GM12878 (cell line): Measurements from ENCODE around the gene IGFBP6. TPM values are rescaled to one million over a fixed set of nuclear protein-coding genes. Genes with fewer than 3 reads are reported as not detected.

Experiments used
- ATAC-seq: fragments of 200-7000 bp; cut with Tn5 transposase; 3 replicates; pipeline ENCODE4 v1.9.1; 2020; ENCODE audit warnings: mild to moderate bottlenecking, moderate library complexity
- BruUV-seq: library from RNA; stranded (reverse); fragments of 400-500 nt; replicated peaks from 2 replicates; lab custom pipeline; 2021; lab: Mats Ljungman, UMichigan
- CTCF ChIA-PET: fragments of 300-600 bp; sonication (Branson Sonifier 250); formaldehyde crosslinking; extraction: SDS; loops from one replicate; lab custom pipeline; 2021; ENCODE audit warnings: inconsistent platforms; lab: Yijun Ruan, JAX
- POLR2A ChIA-PET: fragments of 350-600 bp; formaldehyde crosslinking; extraction: SDS; loops from one replicate; lab custom pipeline; 2021; ENCODE audit warnings: inconsistent platforms; lab: Charles Lee
- RAD21 ChIA-PET: fragments of 300-600 bp; sonication (Branson Sonifier 250); formaldehyde crosslinking; loops from one replicate; lab custom pipeline; 2023; ENCODE audit warnings: antibody characterized with exemption; ENCODE audit not compliant: unreplicated experiment; lab: Charles Lee
- SMC1A ChIA-PET: fragments of 300-600 bp; sonication (Branson Sonifier 250); formaldehyde crosslinking; loops from one replicate; lab custom pipeline; 2023; ENCODE audit not compliant: unreplicated experiment, uncharacterized antibody; lab: Charles Lee
- DNase-seq: peaks from one replicate; pipeline ENCODE4 v3.0.0-alpha.2; 2011; ENCODE audit warnings: low read depth, low spot score
- FAIRE-seq: peaks from 3 replicates; lab custom pipeline; 2011; peaks lifted over from hg19 to GRCh38; lab: Jason Lieb, UNC
- H2AFZ ChIP-seq: 2 replicates; pipeline ENCODE4 v1.6.0; 2011; ENCODE audit warnings: low read depth, low read length, control low read depth; ENCODE audit not compliant: control insufficient read depth
- H3K27ac ChIP-seq: 2 replicates; pipeline ENCODE4 v1.5.1; 2011; ENCODE audit warnings: control low read depth; ENCODE audit not compliant: control insufficient read depth, insufficient read depth
- H3K27me3 ChIP-seq, 2 experiments: replicated peaks in 1 of 2; 2 replicates each; pipeline versions ENCODE4 v1.6.0 to v1.6.1; 2011; ENCODE audit warnings: low read length in 1 of 2; ENCODE audit not compliant: control insufficient read depth in 2 of 2, insufficient read depth in 2 of 2
- H3K36me3 ChIP-seq, 2 experiments: 2 replicates each; pipeline ENCODE4 v1.5.1; 2011; ENCODE audit warnings: low read length in 1 of 2; ENCODE audit not compliant: control insufficient read depth in 2 of 2, insufficient read depth in 2 of 2
- H3K4me1 ChIP-seq: 2 replicates; pipeline ENCODE4 v1.6.1; 2011; ENCODE audit warnings: mild to moderate bottlenecking, low read length, moderate library complexity, mixed read lengths; ENCODE audit not compliant: control insufficient read depth, insufficient read depth
- H3K4me2 ChIP-seq: 2 replicates; pipeline ENCODE4 v1.6.0; 2011; ENCODE audit warnings: control low read depth; ENCODE audit not compliant: control insufficient read depth, insufficient read depth
- H3K4me3 ChIP-seq: fragments of 200-600 bp; sonication (generic); 2 replicates; pipeline ENCODE4 v1.5.1; 2016
- H3K79me2 ChIP-seq: 2 replicates; pipeline ENCODE4 v1.6.0; 2011; ENCODE audit warnings: low read length; ENCODE audit not compliant: control insufficient read depth, insufficient read depth
- H3K9ac ChIP-seq: 2 replicates; pipeline ENCODE4 v1.8.0; 2011; ENCODE audit warnings: low read length, control low read depth, mixed read lengths; ENCODE audit not compliant: control insufficient read depth, insufficient read depth
- H3K9me3 ChIP-seq: replicated peaks from 3 replicates; pipeline ENCODE4 v1.5.1; 2011; ENCODE audit warnings: mild to moderate bottlenecking, low read length; ENCODE audit not compliant: control insufficient read depth, insufficient read depth
- H4K20me1 ChIP-seq: 2 replicates; pipeline ENCODE4 v1.6.0; 2011; ENCODE audit not compliant: control insufficient read depth, insufficient read depth
- CEBPZ ChIP-seq: fragments of 150-350 bp; IDR thresholded peaks from 2 replicates; pipeline ENCODE4 v1.6.1; 2016; ENCODE audit warnings: low read depth, low read length
- EGR1 ChIP-seq, 2 experiments: IDR thresholded peaks; 1 replicate in 1 of 2; 2 replicates in 1 of 2; pipeline ENCODE4 v1.6.1; 2011 to 2012; ENCODE audit warnings: low read depth in 2 of 2, low read length in 2 of 2, borderline replicate concordance in 1 of 2, mild to moderate bottlenecking in 1 of 2, moderate library complexity in 1 of 2
- EP300 ChIP-seq, 2 experiments: fragments of 150-350 bp in 1 of 2; IDR thresholded peaks; 2 replicates each; pipeline ENCODE4 v1.6.1; 2011 to 2012; ENCODE audit warnings: low read depth in 2 of 2, low read length in 2 of 2, borderline replicate concordance in 1 of 2, improper control_type of control experiment in 1 of 2, inconsistent platforms in 1 of 2; ENCODE audit not compliant: control insufficient read depth in 1 of 2
- KDM1A ChIP-seq: fragments of 200-600 bp; sonication (generic); IDR thresholded peaks from 2 replicates; pipeline ENCODE4 v1.6.1; 2016; ENCODE audit warnings: borderline replicate concordance
- MEF2A ChIP-seq: IDR thresholded peaks from 2 replicates; pipeline ENCODE4 v1.6.1; 2011; ENCODE audit warnings: low read depth, mild to moderate bottlenecking, low read length, moderate library complexity; ENCODE audit not compliant: insufficient read depth
- MXI1 ChIP-seq: fragments of 150-350 bp; IDR thresholded peaks from 2 replicates; pipeline ENCODE4 v1.6.1; 2011; ENCODE audit warnings: low read depth, mild to moderate bottlenecking, inconsistent platforms, low read length, improper control_type of control experiment
- NFYB ChIP-seq: IDR thresholded peaks from 2 replicates; pipeline ENCODE4 v1.6.1; 2011; ENCODE audit warnings: low read depth, mild to moderate bottlenecking, low read length, improper control_type of control experiment, moderate library complexity; ENCODE audit not compliant: insufficient read depth
- NRF1 ChIP-seq: conservative IDR thresholded peaks from 2 replicates; pipeline ENCODE4 v1.6.1; 2011; ENCODE audit warnings: mild to moderate bottlenecking, low read depth, low read length, improper control_type of control experiment
- PML ChIP-seq: IDR thresholded peaks from 2 replicates; pipeline ENCODE4 v1.6.1; 2012; ENCODE audit warnings: low read length, inconsistent platforms
- POLR2AphosphoS2 ChIP-seq: IDR thresholded peaks from 2 replicates; pipeline ENCODE4 v1.6.1; 2011; ENCODE audit warnings: low read depth, mild to moderate bottlenecking, low read length, improper control_type of control experiment, moderate library complexity
- RBBP5 ChIP-seq: fragments of 200-600 bp; sonication (generic); conservative IDR thresholded peaks from 2 replicates; pipeline ENCODE4 v1.6.1; 2016
- SKIL ChIP-seq: fragments of 450-650 bp; IDR thresholded peaks from 2 replicates; pipeline ENCODE4 v1.6.1; 2017; ENCODE audit warnings: mild to moderate bottlenecking, low read depth, inconsistent platforms; ENCODE audit not compliant: poor library complexity, severe bottlenecking
- SMARCA5 ChIP-seq: fragments of 450-650 bp; IDR thresholded peaks from 2 replicates; pipeline ENCODE4 v1.6.1; 2017; ENCODE audit warnings: mild to moderate bottlenecking
- ZNF24 ChIP-seq: fragments of 450-650 bp; IDR thresholded peaks from 2 replicates; pipeline ENCODE4 v1.6.1; 2017; ENCODE audit warnings: antibody characterized with exemption, mild to moderate bottlenecking
- ZNF622 ChIP-seq: fragments of 450-650 bp; IDR thresholded peaks from 2 replicates; pipeline ENCODE4 v1.6.1; 2017; ENCODE audit warnings: mild to moderate bottlenecking, inconsistent platforms
- WGBS: methylation state at CpG from one replicate; pipeline ENCODE4 v1.1.6; 2016; ENCODE audit warnings: low lambda C conversion rate; ENCODE audit not compliant: insufficient replicate concordance, insufficient coverage; ENCODE audit errors: missing lambda C conversion rate; 5-methylcytosine and 5-hydroxymethylcytosine counted together
- in situ Hi-C: fragments of 300-500 bp; cut with MboI; formaldehyde crosslinking; loops from 9 replicates; pipeline ENCODE4 v1.14.3; 2018; ENCODE audit warnings: mixed read lengths
- intact Hi-C: fragments of 100-400 bp; cut with micrococcal nuclease; formaldehyde crosslinking; loops from one replicate; pipeline ENCODE4 v1.14.2; 2022; ENCODE audit not compliant: unreplicated experiment
- polyA plus RNA-seq, 11 experiments: library from polyadenylated mRNA; depleted of rRNA in 4 of 11; unstranded in 6 of 11; stranded (reverse) in 5 of 11; fragments of >200 nt; fragmentation: Nextera tagmentation in 4 of 11; fragmentation: Illumina TruSeq in 1 of 11; extraction: Ambion mirVana in 4 of 11; extraction: Trizol in 1 of 11; gene quantifications; 1 replicate in 1 of 11; 2 replicates in 10 of 11; pipeline versions ENCODE4 v1.2.1 to v1.2.3, GENCODE V29; 2011 to 2016; ENCODE audit warnings: inconsistent platforms in 2 of 11, missing spikeins in 2 of 11, low read depth in 1 of 11
- total RNA-seq, 4 experiments: library from RNA; depleted of rRNA in 3 of 4; stranded (reverse); fragments of >200 nt in 3 of 4; fragmentation: Illumina TruSeq in 1 of 4; extraction: Trizol in 1 of 4; gene quantifications; 2 replicates each; pipeline versions ENCODE4 v1.2.1 to v1.2.3, GENCODE V29; 2013 to 2021

The IGFBP6 gene
- total and polyA plus RNA-seq, 10 of the 15 experiments (the other 5 are each of a cell fraction or from before 2014, with no cell fraction given): 0.09 to 0.87 (median 0.56) TPM; not detected in 3

GRCh38 chr12:53067993-53068770 is 29.3 kb upstream of the IGFBP6 start:
- H3K27me3 ChIP-seq: no peaks in the 10 kb centered on the region
- no peaks in the 10 kb centered on the region for H3K9me3 ChIP-seq
- ATAC-seq: no peak
- in situ Hi-C loops: no loop called here
- CTCF ChIA-PET: interaction anchor here (0.8 to 12.1 kb wide), 7 partner anchors 11 to 253 kb away, joined by 3 to 355 read pairs (median 35); partner anchors contain the start of genes AAAS, IGFBP6, SOAT2 and SPRYD3
- DNase-seq: no peak
- no peaks in the 10 kb centered on the region for H3K79me2 ChIP-seq
- TF ChIP-seq POLR2AphosphoS2 (no peak), ZNF24 (no peak), MXI1 (no peak), EP300 (IDR thresholded peaks at IDR 0.05; ENCODE audit: borderline replicate concordance in 1 of 2, control insufficient read depth in 1 of 2, low read depth in 2 of 2, low read length in 2 of 2) (no peak), NRF1 (no peak), KDM1A (no peak), EGR1 (IDR thresholded peaks at IDR 0.05; ENCODE audit: borderline replicate concordance in 1 of 2, low read depth in 2 of 2, low read length in 2 of 2) (no peak), RBBP5 (no peak), MEF2A (no peak), SKIL (no peak), SMARCA5 (no peak), CEBPZ (no peak), PML (no peak), NFYB (no peak), ZNF622 (no peak)
- TF ChIP-seq, all 136 proteins: peak for 0
- Histone ChIP-seq H3K4me2 (no peak overlapping the region), H2AFZ (no peak overlapping the region), H3K9ac (no peak overlapping the region), H4K20me1 (no peaks in the 10 kb centered on the region; the same call in 1 of the 2 replicates), H3K4me3 (no peak overlapping the region), H3K4me1 (no peaks in the 10 kb centered on the region), H3K27ac (no peak overlapping the region), H3K36me3 (peaks cover 7 to 12% of the 10 kb centered on the region in 2 experiments; a peak in 3 of 4 replicates)
- intact Hi-C loops: loop anchor here (5.0 kb wide), 1 partner anchor 89 kb away; no protein-coding TSS in a partner anchor
- 85% methylated on average over 13 of the region's 13 CpGs for WGBS
- RAD21 ChIA-PET: interaction anchor here (0.9 to 4.5 kb wide), 3 partner anchors 31 to 253 kb away, joined by 4 to 84 read pairs (median 35); partner anchors contain the start of genes AAAS, IGFBP6 and SOAT2
- POLR2A ChIA-PET: interaction anchor here (1.4 kb wide), 1 partner anchor 11 kb away, joined by 4 read pairs; the partner anchor contains the start of gene SPRYD3
- FAIRE-seq: no peak
- BruUV-seq: no TSS peak
- SMC1A ChIA-PET: interaction anchor here (2.6 to 7.8 kb wide), 2 partner anchors 26 to 33 kb away, joined by 13 to 126 read pairs; partner anchors contain the start of gene SOAT2
